KMS-11 (cell line): ENCODE measurements around the gene GID4.
A peak's percentile ranks its signal among the peaks of the same experiment; 100 is the strongest.

Experiments used
- H2AFZ ChIP-seq: fragments of 200-600 bp; sonication (generic); 2 replicates; pipeline ENCODE4 v1.6.1; 2016; ENCODE audit warnings: antibody characterized with exemption, mixed run types, low read depth
- H3K27ac ChIP-seq: fragments of 200-600 bp; sonication (generic); 2 replicates; pipeline ENCODE4 v1.6.1; 2016; ENCODE audit warnings: mild to moderate bottlenecking, mixed run types
- H3K27me3 ChIP-seq: fragments of 200-600 bp; sonication (generic); 2 replicates; pipeline ENCODE4 v1.6.1; 2017; ENCODE audit warnings: mild to moderate bottlenecking, low read depth, mixed run types, moderate library complexity; ENCODE audit not compliant: insufficient read depth
- H3K36me3 ChIP-seq: fragments of 200-600 bp; sonication (generic); 2 replicates; pipeline ENCODE4 v1.6.1; 2017; ENCODE audit warnings: mild to moderate bottlenecking, mixed run types; ENCODE audit not compliant: insufficient read depth
- H3K4me1 ChIP-seq: fragments of 200-600 bp; sonication (generic); 2 replicates; pipeline ENCODE4 v1.6.1; 2016; ENCODE audit warnings: mild to moderate bottlenecking, low read depth, mixed run types; ENCODE audit not compliant: poor library complexity, severe bottlenecking
- H3K4me2 ChIP-seq: fragments of 200-600 bp; sonication (generic); 2 replicates; pipeline ENCODE4 v1.7.0; 2016; ENCODE audit warnings: mild to moderate bottlenecking, mixed run types
- H3K4me3 ChIP-seq: fragments of 200-600 bp; sonication (generic); IDR thresholded peaks from 2 replicates; pipeline ENCODE4 v1.6.1; 2017; ENCODE audit warnings: low read depth, low read length, mixed read lengths; ENCODE audit not compliant: insufficient read depth
- H3K79me2 ChIP-seq: fragments of 200-600 bp; sonication (generic); 2 replicates; pipeline ENCODE4 v1.6.1; 2016; ENCODE audit warnings: low read depth, mixed run types; ENCODE audit not compliant: insufficient read depth
- H3K9ac ChIP-seq: fragments of 200-600 bp; sonication (generic); 2 replicates; pipeline ENCODE4 v1.6.1; 2016; ENCODE audit warnings: mild to moderate bottlenecking, mixed run types
- H4K20me1 ChIP-seq: fragments of 200-600 bp; sonication (generic); 2 replicates; pipeline ENCODE4 v1.6.1; 2016; ENCODE audit warnings: mild to moderate bottlenecking, mixed run types; ENCODE audit not compliant: insufficient read depth
- TF ChIP-seq, protein P1 (sequence below): fragments of 200-600 bp; sonication (generic); conservative IDR thresholded peaks from 2 replicates; pipeline ENCODE4 v1.6.1; 2017; ENCODE audit warnings: low read depth, mild to moderate bottlenecking, antibody characterized with exemption, low read length, moderate library complexity, mixed read lengths

Gene GID4

DNA sequence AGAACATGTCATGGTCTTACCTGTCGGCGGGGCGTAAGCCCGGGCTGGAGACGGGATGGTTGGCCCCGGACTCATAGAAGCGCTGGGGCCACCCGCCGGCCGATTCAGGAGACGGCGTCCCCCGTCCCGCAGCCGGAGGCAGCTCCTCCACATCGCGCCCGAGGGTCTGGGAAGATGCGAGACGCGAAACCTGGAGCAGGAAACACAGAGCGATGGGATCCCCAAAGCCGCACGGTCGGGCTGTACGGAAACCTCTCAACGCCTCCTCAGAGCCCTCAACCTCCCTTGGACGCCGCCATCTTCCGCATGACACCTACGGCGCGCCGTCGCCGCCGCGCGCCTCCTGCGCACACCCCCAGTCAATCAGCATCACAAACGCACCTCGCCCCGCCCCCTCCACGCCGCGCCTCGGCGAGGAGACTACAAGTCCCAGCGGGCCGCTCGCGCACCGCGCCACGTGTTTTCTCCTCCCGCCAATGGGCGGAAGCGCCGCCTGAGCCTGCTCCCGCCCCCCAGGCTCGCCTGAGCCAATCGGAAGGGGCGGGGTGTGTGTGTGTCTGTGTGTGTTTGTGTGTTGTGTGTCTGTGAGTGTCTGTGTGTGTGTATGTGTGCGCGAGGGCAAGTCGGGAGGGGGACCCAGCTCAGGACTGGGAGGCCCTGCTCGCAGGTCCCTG is at the start of gene GID4, which contains the start of gene ATPAF2:
Gene GID4, plus strand, starts transcription at position 548 of the 674 bp plus-strand sequence. Its CDS starts 57 bp downstream, at position 605.
Gene ATPAF2, minus strand, starts transcription at position 308 of the 674 bp plus-strand sequence. Its CDS starts 155 bp downstream, at position 153.
- Histone ChIP-seq H3K27me3 (no peaks in the 10 kb centered on the region), H4K20me1 (no peaks in the 10 kb centered on the region), H3K4me2 (peak within 1 kb of the TSS; percentile 78), H3K4me3 (no peak within 1 kb of the TSS), H3K36me3 (no peaks in the 10 kb centered on the region), H2AFZ (peak within 1 kb of the TSS; percentile 59; the same call in 1 of the 2 replicates), H3K79me2 (peaks cover 14% of the 10 kb centered on the region; the same call in 1 of the 2 replicates), H3K9ac (peak within 1 kb of the TSS; percentile 59; the same call in 1 of the 2 replicates), H3K4me1 (peaks cover 42% of the 10 kb centered on the region), H3K27ac (no peak within 1 kb of the TSS)
- TF ChIP-seq, protein P1, sequence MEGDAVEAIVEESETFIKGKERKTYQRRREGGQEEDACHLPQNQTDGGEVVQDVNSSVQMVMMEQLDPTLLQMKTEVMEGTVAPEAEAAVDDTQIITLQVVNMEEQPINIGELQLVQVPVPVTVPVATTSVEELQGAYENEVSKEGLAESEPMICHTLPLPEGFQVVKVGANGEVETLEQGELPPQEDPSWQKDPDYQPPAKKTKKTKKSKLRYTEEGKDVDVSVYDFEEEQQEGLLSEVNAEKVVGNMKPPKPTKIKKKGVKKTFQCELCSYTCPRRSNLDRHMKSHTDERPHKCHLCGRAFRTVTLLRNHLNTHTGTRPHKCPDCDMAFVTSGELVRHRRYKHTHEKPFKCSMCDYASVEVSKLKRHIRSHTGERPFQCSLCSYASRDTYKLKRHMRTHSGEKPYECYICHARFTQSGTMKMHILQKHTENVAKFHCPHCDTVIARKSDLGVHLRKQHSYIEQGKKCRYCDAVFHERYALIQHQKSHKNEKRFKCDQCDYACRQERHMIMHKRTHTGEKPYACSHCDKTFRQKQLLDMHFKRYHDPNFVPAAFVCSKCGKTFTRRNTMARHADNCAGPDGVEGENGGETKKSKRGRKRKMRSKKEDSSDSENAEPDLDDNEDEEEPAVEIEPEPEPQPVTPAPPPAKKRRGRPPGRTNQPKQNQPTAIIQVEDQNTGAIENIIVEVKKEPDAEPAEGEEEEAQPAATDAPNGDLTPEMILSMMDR: no peak

DNA sequence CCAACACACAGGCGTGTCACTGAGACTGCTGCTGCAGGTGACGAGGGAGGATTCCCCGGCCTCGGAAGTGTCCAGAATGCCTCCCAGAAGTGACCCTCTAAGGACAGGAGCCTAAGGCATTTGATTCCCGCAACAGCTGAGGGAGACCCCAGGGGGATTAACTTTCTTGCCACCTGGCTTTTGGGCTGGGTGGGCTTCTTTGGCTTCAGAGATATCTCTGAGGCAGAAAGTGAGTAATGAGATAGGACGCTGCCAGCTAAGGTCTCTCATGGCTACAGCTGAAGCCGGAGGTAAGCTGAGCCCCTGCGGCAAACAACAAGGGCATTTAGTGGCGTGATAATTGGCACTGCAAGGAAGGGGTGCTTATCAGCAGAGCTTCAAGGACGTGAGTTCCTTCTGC is 49.6 kb upstream of the GID4 start:
- no peaks in the 10 kb centered on the region for H3K36me3 ChIP-seq
- no peak overlapping the region for H3K9ac ChIP-seq
- no peak overlapping the region for H3K27ac ChIP-seq
- no peaks in the 10 kb centered on the region for H4K20me1 ChIP-seq
- no peak overlapping the region for H3K4me3 ChIP-seq
- H3K79me2 ChIP-seq: no peaks in the 10 kb centered on the region
- H2AFZ ChIP-seq: no peak overlapping the region
- H3K27me3 ChIP-seq: no peaks in the 10 kb centered on the region
- no peak overlapping the region for H3K4me2 ChIP-seq
- TF ChIP-seq, protein P1: no peak
- H3K4me1 ChIP-seq: no peaks in the 10 kb centered on the region

GRCh38 chr17:17990282-17990681 is 48.9 kb upstream of the GID4 start:
- H3K27me3 ChIP-seq: no peaks in the 10 kb centered on the region
- no peak overlapping the region for H3K27ac ChIP-seq
- H3K4me2 ChIP-seq: no peak overlapping the region

GRCh38 chr17:17993366-17993765 is 45.8 kb upstream of the GID4 start:
- Histone ChIP-seq H4K20me1 (no peaks in the 10 kb centered on the region), H3K27ac (no peak overlapping the region), H3K4me2 (no peak overlapping the region), H3K36me3 (no peaks in the 10 kb centered on the region), H3K79me2 (no peaks in the 10 kb centered on the region), H3K27me3 (no peaks in the 10 kb centered on the region), H2AFZ (no peak overlapping the region), H3K4me3 (no peak overlapping the region), H3K9ac (no peak overlapping the region), H3K4me1 (no peaks in the 10 kb centered on the region)
- TF ChIP-seq, protein P1: no peak

More at GRCh38 chr17:17990282-17990681, 48.9 kb upstream of the GID4 start:
- TF ChIP-seq, protein P1: no peak
- Histone ChIP-seq H2AFZ (no peak overlapping the region), H3K4me3 (no peak overlapping the region), H3K79me2 (no peaks in the 10 kb centered on the region), H3K4me1 (no peaks in the 10 kb centered on the region), H3K36me3 (no peaks in the 10 kb centered on the region), H3K9ac (no peak overlapping the region), H4K20me1 (no peaks in the 10 kb centered on the region)
